H9 (cell line): ENCODE results near the gene CIB4. TPM values are rescaled to one million over a fixed set of nuclear protein-coding genes. Genes with fewer than 3 reads are reported as not detected.

Source experiments
- DNase-seq: peaks from one replicate; pipeline ENCODE4 v3.0.0-alpha.2; 2017
- H2AFZ ChIP-seq: one replicate; pipeline ENCODE4 v1.6.1; 2013; ENCODE audit warnings: mild to moderate bottlenecking, low read length, control low read depth, moderate library complexity
- H2AK5ac ChIP-seq: 2 replicates; pipeline ENCODE4 v1.6.1; 2013; ENCODE audit warnings: low read length, control low read depth, mixed read lengths; ENCODE audit not compliant: insufficient read length
- H2BK120ac ChIP-seq: one replicate; pipeline ENCODE4 v1.6.1; 2013; ENCODE audit warnings: low read depth, mild to moderate bottlenecking, low read length, control low read depth, inconsistent platforms; ENCODE audit not compliant: poor library complexity, severe bottlenecking
- H2BK12ac ChIP-seq: 2 replicates; pipeline ENCODE4 v1.6.1; 2013; ENCODE audit warnings: low read length, control low read depth, mixed read lengths, low read depth; ENCODE audit not compliant: insufficient read length
- H2BK15ac ChIP-seq: 2 replicates; pipeline ENCODE4 v1.6.1; 2013; ENCODE audit warnings: low read depth, low read length, control low read depth
- H2BK20ac ChIP-seq: one replicate; pipeline ENCODE4 v1.6.1; 2013; ENCODE audit warnings: low read depth, mild to moderate bottlenecking, low read length, control low read depth, inconsistent platforms; ENCODE audit not compliant: poor library complexity, severe bottlenecking
- H2BK5ac ChIP-seq: 2 replicates; pipeline ENCODE4 v1.6.1; 2013; ENCODE audit warnings: low read length, control low read depth, mixed read lengths; ENCODE audit not compliant: insufficient read length
- H3K14ac ChIP-seq: 2 replicates; pipeline ENCODE4 v1.6.1; 2013; ENCODE audit warnings: low read length, control low read depth; ENCODE audit not compliant: insufficient read depth
- H3K18ac ChIP-seq: 2 replicates; pipeline ENCODE4 v1.6.1; 2013; ENCODE audit warnings: low read depth, mild to moderate bottlenecking, mixed read lengths, low read length, control low read depth; ENCODE audit not compliant: insufficient read length
- H3K23ac ChIP-seq: 2 replicates; pipeline ENCODE4 v1.6.1; 2013; ENCODE audit warnings: low read length, control low read depth, mixed read lengths, low read depth; ENCODE audit not compliant: insufficient read length
- H3K23me2 ChIP-seq: 2 replicates; pipeline ENCODE4 v1.6.1; 2013; ENCODE audit warnings: low read depth, mild to moderate bottlenecking, mixed read lengths, low read length, control low read depth; ENCODE audit not compliant: insufficient read length, poor library complexity, severe bottlenecking
- H3K27ac ChIP-seq: 2 replicates; pipeline ENCODE4 v1.5.1; 2013; ENCODE audit warnings: low read length, control low read depth, mixed read lengths, low read depth; ENCODE audit not compliant: insufficient read length
- H3K27me3 ChIP-seq: 2 replicates; pipeline ENCODE4 v1.6.1; 2013; ENCODE audit warnings: low read length, control low read depth, inconsistent platforms; ENCODE audit not compliant: insufficient read depth
- H3K4ac ChIP-seq: 2 replicates; pipeline ENCODE4 v1.6.1; 2013; ENCODE audit warnings: low read depth, mild to moderate bottlenecking, control low read depth, inconsistent platforms, low read length, moderate library complexity
- H3K4me1 ChIP-seq: 2 replicates; pipeline ENCODE4 v1.6.1; 2013; ENCODE audit warnings: low read length, control low read depth, inconsistent platforms; ENCODE audit not compliant: insufficient read depth
- H3K4me2 ChIP-seq: 2 replicates; pipeline ENCODE4 v1.6.1; 2013; ENCODE audit warnings: low read length, control low read depth, mixed read lengths; ENCODE audit not compliant: insufficient read length, insufficient read depth
- H3K56ac ChIP-seq: 2 replicates; pipeline ENCODE4 v1.6.1; 2013; ENCODE audit warnings: low read depth, mild to moderate bottlenecking, mixed read lengths, low read length, control low read depth; ENCODE audit not compliant: insufficient read length
- H3K79me1 ChIP-seq: 2 replicates; pipeline ENCODE4 v1.6.1; 2013; ENCODE audit warnings: low read depth, mild to moderate bottlenecking, moderate library complexity, low read length, control low read depth, inconsistent platforms; ENCODE audit not compliant: insufficient read depth, poor library complexity, severe bottlenecking
- H3K79me2 ChIP-seq: 2 replicates; pipeline ENCODE4 v1.6.1; 2013; ENCODE audit warnings: low read length, control low read depth, inconsistent platforms; ENCODE audit not compliant: insufficient read depth
- H3K9ac ChIP-seq: 2 replicates; pipeline ENCODE4 v1.6.1; 2013; ENCODE audit warnings: low read length, control low read depth, mixed read lengths; ENCODE audit not compliant: insufficient read length; ENCODE audit errors: extremely low read depth
- H3K9me3 ChIP-seq: one replicate; pipeline ENCODE4 v1.6.1; 2013; ENCODE audit warnings: low read depth, low read length, inconsistent platforms; ENCODE audit not compliant: control insufficient read depth
- H3T11ph ChIP-seq: one replicate; pipeline ENCODE4 v1.6.1; 2013; ENCODE audit warnings: mild to moderate bottlenecking, low read length, control low read depth, inconsistent platforms
- H4K20me1 ChIP-seq: one replicate; pipeline ENCODE4 v1.6.1; 2013; ENCODE audit not compliant: control insufficient read depth, insufficient read length, insufficient read depth
- H4K5ac ChIP-seq: 2 replicates; pipeline ENCODE4 v1.6.1; 2013; ENCODE audit warnings: low read depth, mild to moderate bottlenecking, mixed read lengths, low read length, control low read depth; ENCODE audit not compliant: insufficient read length
- H4K8ac ChIP-seq: replicated peaks from 2 replicates; pipeline ENCODE4 v1.6.1; 2013; ENCODE audit warnings: low read length, control low read depth, mixed read lengths, low read depth; ENCODE audit not compliant: insufficient read length
- H4K91ac ChIP-seq: 2 replicates; pipeline ENCODE4 v1.6.1; 2013; ENCODE audit warnings: low read depth, mild to moderate bottlenecking, moderate library complexity, mixed read lengths, low read length, control low read depth; ENCODE audit not compliant: insufficient read length
- H3K27ac Mint-ChIP-seq, 3 experiments: 2 replicates in 2 of 3; 3 replicates in 1 of 3; pipeline ENCODE4 v1.8.0; 2020 to 2021; ENCODE audit warnings: mixed read lengths in 3 of 3, mild to moderate bottlenecking in 1 of 3, moderate library complexity in 1 of 3
- H3K27me3 Mint-ChIP-seq: 2 replicates; pipeline ENCODE4 v1.8.0; 2021; ENCODE audit warnings: low read depth, mild to moderate bottlenecking, moderate library complexity, mixed read lengths
- H3K36me3 Mint-ChIP-seq, 3 experiments: 2 replicates in 2 of 3; 3 replicates in 1 of 3; pipeline ENCODE4 v1.8.0; 2020 to 2021; ENCODE audit warnings: low read depth in 3 of 3, mixed read lengths in 3 of 3; ENCODE audit not compliant: insufficient read depth in 1 of 3
- H3K4me1 Mint-ChIP-seq, 2 experiments: 2 replicates each; pipeline ENCODE4 v1.8.0; 2020; ENCODE audit warnings: mixed read lengths in 2 of 2
- H3K4me3 Mint-ChIP-seq, 2 experiments: 2 replicates in 1 of 2; 3 replicates in 1 of 2; pipeline ENCODE4 v1.8.0; 2020 to 2021; ENCODE audit warnings: mild to moderate bottlenecking in 2 of 2, mixed read lengths in 2 of 2, moderate library complexity in 1 of 2
- H3K9me3 Mint-ChIP-seq, 2 experiments: 2 replicates in 1 of 2; 3 replicates in 1 of 2; pipeline ENCODE4 v1.8.0; 2020; ENCODE audit warnings: mild to moderate bottlenecking in 2 of 2, mixed read lengths in 2 of 2, moderate library complexity in 1 of 2
- CTCF ChIP-seq: fragments of 200-600 bp; sonication (generic); conservative IDR thresholded peaks from 3 replicates; pipeline ENCODE4 v1.8.0; 2021; ENCODE audit warnings: antibody characterized with exemption, mild to moderate bottlenecking
- WGBS: extraction: QIAGEN DNeasy Blood & Tissue Kit; methylation state at CpG from one replicate; pipeline ENCODE4 v1.1.7; 2013; ENCODE audit warnings: missing lambda C conversion rate, low lambda C conversion rate, mixed read lengths; ENCODE audit not compliant: insufficient read length; ENCODE audit errors: extremely low coverage; 5-methylcytosine and 5-hydroxymethylcytosine counted together
- total RNA-seq: library from RNA; stranded (reverse); gene quantifications from 2 replicates; pipeline ENCODE4 v1.2.1, GENCODE V29; 2021

Gene CIB4
- total RNA-seq, 1 experiment from 2014 or later = not detected

DNA sequence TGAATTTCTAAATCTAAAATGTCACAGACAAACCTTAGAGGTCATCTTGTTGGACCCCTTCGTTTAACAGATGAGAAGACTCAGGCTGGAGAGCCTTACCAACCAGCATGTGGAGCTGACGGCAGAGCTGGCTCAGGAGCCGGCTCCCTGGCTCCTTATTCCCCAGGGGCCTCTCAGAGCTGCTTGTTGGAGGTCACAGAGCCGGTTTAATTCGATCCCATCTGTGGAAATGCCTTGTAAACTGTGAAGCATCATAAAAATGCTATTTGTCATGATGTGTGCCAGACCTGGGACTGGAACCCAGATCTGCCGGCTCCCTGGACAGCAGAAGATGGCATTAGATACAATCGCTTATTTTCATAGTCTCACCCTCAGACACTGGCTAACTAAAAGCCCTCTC is 8.2 kb upstream of the CIB4 start:
- Mint-ChIP-seq H3K9me3 (peaks cover 0 to 3% of the 10 kb centered on the region in 2 experiments; a peak in 1 of 5 replicates), H3K27ac (no peak overlapping the region), H3K4me3 (no peak overlapping the region), H3K4me1 (peaks cover 19 to 46% of the 10 kb centered on the region in 2 experiments), H3K27me3 (peaks cover 35% of the 10 kb centered on the region), H3K36me3 (no peaks in the 10 kb centered on the region)
- no peak overlapping the region for H4K91ac ChIP-seq
- H3K23me2 ChIP-seq = no peaks in the 10 kb centered on the region
- H3K79me1 ChIP-seq = no peaks in the 10 kb centered on the region
- no peaks in the 10 kb centered on the region for H4K20me1 ChIP-seq
- H2BK12ac ChIP-seq = no peak overlapping the region
- H3K27ac ChIP-seq = no peak overlapping the region
- no peak overlapping the region for H2BK20ac ChIP-seq
- H3K9ac ChIP-seq = no peak overlapping the region
- no CpG with 5 or more reads among the region's 7 CpGs for WGBS
- H3K27me3 ChIP-seq = no peaks in the 10 kb centered on the region
- DNase-seq = no peak
- no peak overlapping the region for H2AFZ ChIP-seq
- no peak overlapping the region for H3K14ac ChIP-seq
- H3K79me2 ChIP-seq = no peaks in the 10 kb centered on the region
- no peak overlapping the region for H3K18ac ChIP-seq
- H2BK15ac ChIP-seq = no peak overlapping the region
- H3K56ac ChIP-seq = no peak overlapping the region
- H3T11ph ChIP-seq = no peak overlapping the region
- no peak overlapping the region for H2AK5ac ChIP-seq
- H3K4ac ChIP-seq = no peak overlapping the region
- H3K4me2 ChIP-seq = no peak overlapping the region
- H2BK120ac ChIP-seq = no peak overlapping the region
- no peak overlapping the region for H2BK5ac ChIP-seq
- no peak for TF ChIP-seq CTCF
- H4K8ac ChIP-seq = no peak overlapping the region
- no peak overlapping the region for H3K23ac ChIP-seq
- no peaks in the 10 kb centered on the region for H3K9me3 ChIP-seq
- peaks cover 3% of the 10 kb centered on the region; the same call in 1 of the 2 replicates for H3K4me1 ChIP-seq
- no peak overlapping the region for H4K5ac ChIP-seq
